HAP-1 (cell line): ENCODE measurements around the gene SLC6A2.

Experiments
- DNase-seq, 2 experiments: peaks; one replicate each; pipeline ENCODE4 v3.0.0-alpha.2; 2016 to 2020; ENCODE audit warnings: low spot score in 2 of 2
- H3K27me3 ChIP-seq: fragments of 250-450 bp; sonication (Bioruptor Pico); 2 replicates; pipeline ENCODE4 v1.5.1; 2020; ENCODE audit warnings: low read depth, mild to moderate bottlenecking, moderate library complexity
- H3K36me3 ChIP-seq: fragments of 250-450 bp; sonication (Bioruptor Pico); replicated peaks from 2 replicates; pipeline ENCODE4 v1.5.1; 2020; ENCODE audit warnings: mild to moderate bottlenecking
- H3K4me1 ChIP-seq: fragments of 250-450 bp; sonication (Bioruptor Pico); 2 replicates; pipeline ENCODE4 v1.5.1; 2020; ENCODE audit warnings: mild to moderate bottlenecking
- H3K4me3 ChIP-seq: fragments of 250-450 bp; sonication (Bioruptor Pico); 2 replicates; pipeline ENCODE4 v1.5.1; 2020; ENCODE audit warnings: mild to moderate bottlenecking, moderate library complexity
- H3K9me3 ChIP-seq: fragments of 250-450 bp; sonication (Bioruptor Pico); 2 replicates; pipeline ENCODE4 v1.5.1; 2020; ENCODE audit warnings: mild to moderate bottlenecking, moderate library complexity
- in situ Hi-C: fragments of 300-500 bp; cut with MboI; formaldehyde crosslinking; loops from 3 replicates; pipeline ENCODE4 v1.14.3; 2020; ENCODE audit warnings: low sequenced_read_pairs, inconsistent platforms, mixed read lengths

SLC6A2 gene

DNA sequence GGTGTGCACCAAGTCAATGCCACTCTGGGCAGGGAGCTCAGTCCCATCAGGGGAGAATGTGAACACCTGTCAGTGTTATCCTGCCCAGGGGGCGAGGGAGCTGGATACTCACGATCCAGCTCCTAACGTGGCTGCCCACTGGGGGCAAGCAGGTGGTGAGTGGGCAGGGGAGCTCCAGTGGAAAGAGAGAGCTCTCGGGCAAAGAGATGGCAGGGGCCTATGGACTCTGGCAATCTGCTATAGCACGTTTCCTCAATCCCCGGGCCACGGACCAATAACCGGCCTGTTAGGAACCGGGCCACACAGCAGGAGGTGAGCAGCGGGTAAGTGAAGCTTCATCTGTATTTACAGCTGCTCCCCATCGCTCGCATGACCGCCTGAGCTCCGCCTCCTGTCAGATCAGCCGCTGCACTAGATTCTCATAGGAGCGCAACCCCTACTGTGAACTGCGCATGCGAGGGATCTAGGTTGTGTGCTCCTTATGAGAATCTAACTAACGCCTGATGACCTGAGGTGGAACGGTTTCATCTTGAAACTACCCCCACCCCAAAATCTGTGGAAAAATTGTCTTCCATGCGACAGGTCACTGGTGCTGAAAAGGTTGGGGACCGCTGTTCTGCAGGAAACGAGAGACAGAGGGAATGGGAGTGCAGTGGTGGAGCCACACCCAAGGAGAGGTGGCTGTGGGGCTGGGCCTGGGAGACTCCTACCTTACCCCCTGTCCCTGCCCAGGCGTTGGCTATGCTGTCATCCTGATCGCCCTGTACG is 15.6 kb downstream of the SLC6A2 start:
- DNase-seq = no peak
- Histone ChIP-seq H3K27me3 (no peaks in the 10 kb centered on the region), H3K4me3 (no peak overlapping the region), H3K36me3 (no peaks in the 10 kb centered on the region), H3K9me3 (no peaks in the 10 kb centered on the region), H3K4me1 (no peaks in the 10 kb centered on the region)
- in situ Hi-C loops = no loop called here

DNA sequence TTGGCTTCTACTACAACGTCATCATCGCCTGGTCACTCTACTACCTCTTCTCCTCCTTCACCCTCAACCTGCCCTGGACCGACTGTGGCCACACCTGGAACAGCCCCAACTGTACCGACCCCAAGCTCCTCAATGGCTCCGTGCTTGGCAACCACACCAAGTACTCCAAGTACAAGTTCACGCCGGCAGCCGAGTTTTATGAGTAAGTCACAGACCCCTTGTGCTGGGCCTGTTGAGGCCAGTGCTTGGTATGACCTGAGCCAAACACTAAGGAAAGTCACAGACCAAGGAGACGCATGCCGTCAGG is 16.1 kb downstream of the SLC6A2 start:
- no peak for DNase-seq
- in situ Hi-C loops = no loop called here

DNA sequence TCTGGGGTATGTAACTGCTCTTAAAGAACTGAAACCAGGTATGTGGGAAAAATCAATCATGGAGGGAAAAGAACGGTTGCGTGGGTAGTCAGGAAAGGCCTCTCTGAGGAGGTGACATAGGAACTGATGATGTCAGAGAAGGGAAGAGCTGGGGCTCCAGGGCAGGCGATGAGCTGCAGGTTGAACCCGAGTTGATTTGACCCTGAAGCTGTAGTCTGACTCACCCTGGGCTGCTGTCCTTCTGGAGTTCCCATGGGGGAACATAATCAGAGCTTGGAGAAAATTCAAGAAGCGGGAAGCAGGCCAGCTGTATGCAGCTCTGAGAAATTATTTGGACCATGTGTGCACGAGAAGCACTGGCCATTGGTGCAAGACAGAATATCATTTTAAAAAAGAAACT is 16.7 kb downstream of the SLC6A2 start:
- Histone ChIP-seq H3K4me1 (no peaks in the 10 kb centered on the region), H3K9me3 (no peaks in the 10 kb centered on the region), H3K36me3 (no peaks in the 10 kb centered on the region), H3K27me3 (no peaks in the 10 kb centered on the region), H3K4me3 (no peak overlapping the region)
- in situ Hi-C loops = no loop called here
- no peak for DNase-seq

More for the DNA sequence above, 16.1 kb downstream of the SLC6A2 start:
- Histone ChIP-seq H3K4me1 (no peaks in the 10 kb centered on the region), H3K36me3 (no peaks in the 10 kb centered on the region), H3K27me3 (no peaks in the 10 kb centered on the region), H3K4me3 (no peak overlapping the region), H3K9me3 (no peaks in the 10 kb centered on the region)

DNA sequence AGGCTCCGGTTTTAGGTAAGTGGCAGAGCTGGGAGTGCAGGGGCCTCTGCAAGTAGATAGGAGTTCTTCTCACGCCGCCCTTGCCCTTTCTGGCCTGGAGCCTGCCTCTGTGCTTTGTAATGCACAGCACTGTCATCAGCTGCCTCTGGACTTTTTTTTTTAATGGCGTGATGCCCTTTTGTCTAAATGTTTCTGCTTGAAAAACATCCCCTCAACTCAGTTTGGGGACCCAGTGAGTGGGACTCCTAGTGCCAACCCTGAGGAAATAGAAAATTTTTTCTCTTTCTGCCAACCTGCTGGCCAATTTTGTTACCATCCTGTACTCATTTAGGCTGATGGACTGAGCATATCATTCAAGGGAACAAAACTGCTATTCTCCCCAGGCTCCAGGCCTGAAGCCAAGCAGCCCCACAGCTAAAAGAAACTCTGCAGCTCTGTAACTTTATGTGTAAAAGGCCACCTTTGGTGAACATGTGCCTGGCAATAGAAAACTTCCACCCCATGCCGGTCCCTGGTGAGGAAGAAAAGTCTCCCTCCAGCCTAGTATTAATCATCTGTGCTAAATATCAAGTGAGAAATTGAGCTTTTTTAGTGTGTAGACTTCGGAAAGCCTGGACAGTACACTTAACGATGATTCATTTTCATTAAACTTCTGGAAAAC is 22.5 kb downstream of the SLC6A2 start:
- H3K4me1 ChIP-seq = no peaks in the 10 kb centered on the region
- no peaks in the 10 kb centered on the region for H3K9me3 ChIP-seq
- H3K27me3 ChIP-seq = no peaks in the 10 kb centered on the region
- no peaks in the 10 kb centered on the region for H3K36me3 ChIP-seq
- no peak for DNase-seq
- in situ Hi-C loops = no loop called here
- no peak overlapping the region for H3K4me3 ChIP-seq

- DNase-seq = no peak
- Histone ChIP-seq H3K36me3 (no peaks in the 10 kb centered on the region), H3K4me3 (no peak overlapping the region), H3K9me3 (no peaks in the 10 kb centered on the region), H3K27me3 (no peaks in the 10 kb centered on the region), H3K4me1 (no peaks in the 10 kb centered on the region)
- in situ Hi-C loops = no loop called here
These were observed 26.3 kb downstream of the SLC6A2 start for GRCh38 chr16:55682086-55682485.

DNA sequence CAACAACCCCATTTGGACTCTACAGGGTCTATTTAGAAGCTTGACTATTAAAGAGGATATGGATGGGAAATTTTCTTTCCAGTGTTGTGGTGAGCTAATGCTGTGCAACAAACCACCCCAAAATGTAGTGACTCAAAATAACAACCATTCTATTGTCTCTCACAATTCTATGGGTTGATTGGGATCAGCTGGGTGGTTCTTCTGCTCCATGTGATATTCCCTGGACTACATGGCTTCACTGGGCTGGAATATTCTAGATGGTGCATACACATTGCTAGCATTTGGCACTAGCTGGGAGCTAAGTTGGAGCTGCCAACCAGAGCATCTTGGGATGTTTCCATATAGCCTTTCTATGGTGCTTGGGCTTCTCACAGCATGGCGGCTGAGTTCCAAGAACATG is 30.2 kb downstream of the SLC6A2 start:
- in situ Hi-C loops = no loop called here
- Histone ChIP-seq H3K36me3 (no peaks in the 10 kb centered on the region), H3K27me3 (no peaks in the 10 kb centered on the region), H3K4me1 (no peaks in the 10 kb centered on the region), H3K9me3 (no peaks in the 10 kb centered on the region), H3K4me3 (no peak overlapping the region)
- DNase-seq = no peak

DNA sequence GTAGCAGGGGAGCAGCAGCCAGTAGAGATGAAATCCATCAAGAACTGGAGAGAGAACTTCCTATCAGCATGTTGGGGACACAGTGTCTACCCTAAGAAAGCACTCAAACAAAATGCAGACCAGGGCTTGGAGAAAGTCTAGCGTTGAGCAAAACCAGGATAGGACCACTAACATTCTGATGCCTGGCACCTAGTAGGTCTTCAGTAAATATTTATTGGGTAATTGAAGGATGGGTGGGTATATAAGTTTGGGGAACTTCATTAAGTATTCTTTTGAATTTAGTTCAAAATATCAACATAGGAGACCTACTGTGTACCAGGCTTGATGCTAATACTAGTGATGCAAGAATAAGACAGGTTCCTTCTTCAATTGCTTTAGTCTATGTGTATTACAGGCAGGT is 30.9 kb downstream of the SLC6A2 start:
- Histone ChIP-seq H3K36me3 (no peaks in the 10 kb centered on the region), H3K4me1 (no peaks in the 10 kb centered on the region), H3K27me3 (no peaks in the 10 kb centered on the region), H3K4me3 (no peak overlapping the region), H3K9me3 (no peaks in the 10 kb centered on the region)
- no peak for DNase-seq
- in situ Hi-C loops = no loop called here

DNA sequence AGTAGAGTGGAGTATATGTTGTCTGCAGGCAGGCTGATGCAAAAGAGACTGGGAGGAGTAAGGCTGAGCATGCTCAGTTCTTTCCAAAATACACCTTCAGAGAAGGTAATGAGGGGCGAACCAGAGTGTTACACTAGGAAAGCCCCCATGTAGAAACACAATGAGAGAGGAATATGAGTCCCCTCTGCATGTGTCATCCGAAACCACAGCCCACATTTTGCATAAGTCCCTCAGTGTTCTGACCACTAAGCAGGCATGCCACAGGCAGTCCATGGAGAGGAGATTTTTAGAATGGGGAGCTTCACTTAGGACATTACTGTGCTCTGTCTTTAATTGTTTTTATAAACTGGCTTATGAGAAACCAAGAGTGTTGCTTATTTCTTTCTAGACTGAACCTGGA is 32.0 kb downstream of the SLC6A2 start:
- no peaks in the 10 kb centered on the region for H3K36me3 ChIP-seq
- H3K27me3 ChIP-seq = no peaks in the 10 kb centered on the region
- in situ Hi-C loops = no loop called here
- no peaks in the 10 kb centered on the region for H3K4me1 ChIP-seq
- DNase-seq = no peak
- H3K4me3 ChIP-seq = no peak overlapping the region
- no peaks in the 10 kb centered on the region for H3K9me3 ChIP-seq

GRCh38 chr16:55690841-55691240 is 35.1 kb downstream of the SLC6A2 start:
- Histone ChIP-seq H3K4me3 (no peak overlapping the region), H3K4me1 (no peaks in the 10 kb centered on the region), H3K27me3 (no peaks in the 10 kb centered on the region), H3K36me3 (no peaks in the 10 kb centered on the region), H3K9me3 (no peaks in the 10 kb centered on the region)
- in situ Hi-C loops = no loop called here
- no peak for DNase-seq

DNA sequence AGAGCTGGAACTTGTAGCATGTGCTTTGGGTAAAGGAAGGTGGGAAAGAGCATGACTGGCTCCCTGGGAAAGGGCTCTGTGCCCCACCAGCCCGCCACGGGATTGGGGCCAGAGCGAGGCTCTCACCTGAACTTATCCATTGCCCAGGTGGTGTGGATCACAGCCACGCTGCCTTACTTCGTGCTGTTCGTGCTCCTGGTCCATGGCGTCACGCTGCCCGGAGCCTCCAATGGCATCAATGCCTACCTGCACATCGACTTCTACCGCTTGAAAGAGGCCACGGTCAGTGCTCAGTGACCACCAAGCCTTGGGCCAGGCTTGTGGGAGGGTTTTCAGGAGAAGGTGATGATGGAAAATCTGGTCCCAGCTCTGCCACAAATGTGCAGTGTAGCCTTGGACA is 36.0 kb downstream of the SLC6A2 start:
- no peak for DNase-seq
- no peaks in the 10 kb centered on the region for H3K27me3 ChIP-seq
- H3K4me3 ChIP-seq = no peak overlapping the region
- H3K9me3 ChIP-seq = no peaks in the 10 kb centered on the region
- no peaks in the 10 kb centered on the region for H3K36me3 ChIP-seq
- in situ Hi-C loops = no loop called here
- no peaks in the 10 kb centered on the region for H3K4me1 ChIP-seq

DNA sequence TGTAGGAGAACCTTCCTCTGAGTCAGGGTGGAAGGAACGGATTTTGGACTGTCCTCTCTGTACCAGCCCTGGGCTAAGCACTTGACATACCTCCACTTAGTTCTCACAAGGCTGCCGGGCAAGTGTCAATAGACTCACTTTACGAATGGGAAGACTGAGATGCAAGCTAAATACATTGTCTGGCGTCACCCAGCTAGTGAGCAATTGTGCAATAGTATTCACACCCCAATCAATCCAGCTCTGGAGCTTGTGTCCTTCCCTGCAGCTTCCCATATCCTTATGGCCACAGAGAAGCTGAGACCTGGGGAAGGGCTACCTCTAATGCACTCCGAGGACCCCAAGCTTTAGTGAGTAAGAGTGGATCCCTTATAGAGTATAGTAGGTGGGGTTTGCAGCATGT is 39.8 kb downstream of the SLC6A2 start:
- in situ Hi-C loops = no loop called here

GRCh38 chr16:55697867-55698266 is 42.1 kb downstream of the SLC6A2 start:
- Histone ChIP-seq H3K9me3 (no peaks in the 10 kb centered on the region), H3K4me3 (no peak overlapping the region), H3K27me3 (no peaks in the 10 kb centered on the region), H3K36me3 (no peaks in the 10 kb centered on the region), H3K4me1 (no peaks in the 10 kb centered on the region)
- in situ Hi-C loops = no loop called here
- DNase-seq = no peak

More for the DNA sequence above, 39.8 kb downstream of the SLC6A2 start:
- H3K4me3 ChIP-seq = no peak overlapping the region
- no peaks in the 10 kb centered on the region for H3K9me3 ChIP-seq
- DNase-seq = no peak
- H3K27me3 ChIP-seq = no peaks in the 10 kb centered on the region
- no peaks in the 10 kb centered on the region for H3K4me1 ChIP-seq
- H3K36me3 ChIP-seq = no peaks in the 10 kb centered on the region

DNA sequence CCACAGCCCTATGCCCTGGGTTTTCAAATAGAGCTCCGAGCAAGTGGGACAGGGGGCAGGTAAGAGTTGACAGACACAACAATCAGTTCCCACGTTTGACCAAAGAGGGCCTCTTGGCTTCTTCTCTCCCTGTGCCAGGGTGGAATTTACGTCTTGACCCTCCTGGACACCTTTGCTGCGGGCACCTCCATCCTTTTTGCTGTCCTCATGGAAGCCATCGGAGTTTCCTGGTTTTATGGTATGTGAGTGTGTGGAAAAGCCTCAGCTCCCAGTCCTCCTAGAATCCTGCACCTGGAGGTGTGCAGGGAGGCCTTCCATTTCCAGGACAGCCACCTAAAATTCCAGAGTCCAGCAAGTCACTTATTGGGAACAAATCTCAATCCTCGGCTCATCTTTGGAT is 42.5 kb downstream of the SLC6A2 start:
- Histone ChIP-seq H3K9me3 (no peaks in the 10 kb centered on the region), H3K4me1 (no peaks in the 10 kb centered on the region), H3K27me3 (no peaks in the 10 kb centered on the region), H3K4me3 (no peak overlapping the region), H3K36me3 (no peaks in the 10 kb centered on the region)
- in situ Hi-C loops = no loop called here
- DNase-seq = no peak

GRCh38 chr16:55698946-55699345 is 43.2 kb downstream of the SLC6A2 start:
- DNase-seq = no peak
- H3K36me3 ChIP-seq = no peaks in the 10 kb centered on the region
- no peaks in the 10 kb centered on the region for H3K9me3 ChIP-seq
- no peaks in the 10 kb centered on the region for H3K27me3 ChIP-seq
- in situ Hi-C loops = no loop called here
- no peaks in the 10 kb centered on the region for H3K4me1 ChIP-seq
- H3K4me3 ChIP-seq = no peak overlapping the region

- H3K27me3 ChIP-seq = no peaks in the 10 kb centered on the region
- H3K4me1 ChIP-seq = no peaks in the 10 kb centered on the region
- no peak for DNase-seq
- no peak overlapping the region for H3K4me3 ChIP-seq
- H3K9me3 ChIP-seq = no peaks in the 10 kb centered on the region
- no peaks in the 10 kb centered on the region for H3K36me3 ChIP-seq
- in situ Hi-C loops = loop anchor here (5.0 to 25.0 kb wide), 2 partner anchors 232 to 613 kb away; no protein-coding TSS in a partner anchor
These were observed 43.8 kb downstream of the SLC6A2 start for GRCh38 chr16:55699616-55700015.
